Mesenchymal stem cell (in vitro differentiated cells and primary cell): ENCODE results near the gene IKZF2.
A peak's percentile ranks its signal among the peaks of the same experiment; 100 is the strongest.

Experiments
- DNase-seq: peaks from one replicate; pipeline ENCODE4 v3.0.0-alpha.2; 2013
- H2AFZ ChIP-seq: one replicate; pipeline ENCODE4 v1.6.1; 2013; ENCODE audit warnings: low read depth, mild to moderate bottlenecking, control low read depth, inconsistent platforms, low read length, moderate library complexity
- H2AK5ac ChIP-seq: 2 replicates; pipeline ENCODE4 v1.6.1; 2013; ENCODE audit warnings: low read length, moderate library complexity, mild to moderate bottlenecking, inconsistent platforms; ENCODE audit not compliant: severe bottlenecking
- H2BK120ac ChIP-seq: one replicate; pipeline ENCODE4 v1.6.1; 2013; ENCODE audit warnings: low read depth, mild to moderate bottlenecking, inconsistent platforms, low read length, moderate library complexity
- H2BK12ac ChIP-seq, 2 experiments: one replicate each; pipeline ENCODE4 v1.6.1; 2013; ENCODE audit warnings: inconsistent platforms in 2 of 2, low read length in 2 of 2, mild to moderate bottlenecking in 2 of 2, moderate library complexity in 2 of 2, control low read depth in 1 of 2
- H2BK15ac ChIP-seq: one replicate; pipeline ENCODE4 v1.6.1; 2013; ENCODE audit warnings: mild to moderate bottlenecking, low read depth, inconsistent platforms; ENCODE audit not compliant: poor library complexity, severe bottlenecking
- H2BK5ac ChIP-seq: 2 replicates; pipeline ENCODE4 v1.6.1; 2013; ENCODE audit warnings: low read depth, mild to moderate bottlenecking, low read length, control low read depth, inconsistent platforms; ENCODE audit not compliant: poor library complexity, severe bottlenecking
- H3K14ac ChIP-seq, 2 experiments: one replicate each; pipeline ENCODE4 v1.6.1; 2013; ENCODE audit warnings: inconsistent platforms in 2 of 2, low read length in 2 of 2, control low read depth in 1 of 2, mild to moderate bottlenecking in 1 of 2, moderate library complexity in 1 of 2
- H3K18ac ChIP-seq, 2 experiments: one replicate each; pipeline ENCODE4 v1.6.1; 2013; ENCODE audit warnings: inconsistent platforms in 2 of 2, low read length in 2 of 2, control low read depth in 1 of 2, low read depth in 1 of 2, mild to moderate bottlenecking in 1 of 2
- H3K23ac ChIP-seq, 2 experiments: one replicate each; pipeline ENCODE4 v1.6.1; 2013; ENCODE audit warnings: inconsistent platforms in 2 of 2, low read length in 2 of 2, mild to moderate bottlenecking in 2 of 2, moderate library complexity in 2 of 2, control low read depth in 1 of 2
- H3K27ac ChIP-seq: 2 replicates; pipeline ENCODE4 v1.5.1; 2013; ENCODE audit warnings: mild to moderate bottlenecking, moderate library complexity, low read length, control low read depth, inconsistent platforms; ENCODE audit not compliant: poor library complexity, severe bottlenecking
- H3K27me3 ChIP-seq, 2 experiments: 2 replicates each; pipeline versions ENCODE4 v1.6.1 to v1.7.0; 2013; ENCODE audit warnings: low read length in 2 of 2, mild to moderate bottlenecking in 2 of 2, moderate library complexity in 2 of 2, control low read depth in 1 of 2, inconsistent platforms in 1 of 2; ENCODE audit not compliant: control insufficient read depth in 1 of 2, insufficient read depth in 1 of 2
- H3K36me3 ChIP-seq, 2 experiments: 2 replicates each; pipeline versions ENCODE4 v1.6.1 to v1.7.0; 2013; ENCODE audit warnings: low read length in 2 of 2, control low read depth in 1 of 2, inconsistent platforms in 1 of 2, low read depth in 1 of 2, mild to moderate bottlenecking in 1 of 2; ENCODE audit not compliant: insufficient read depth in 2 of 2, control insufficient read depth in 1 of 2
- H3K4ac ChIP-seq, 2 experiments: one replicate each; pipeline ENCODE4 v1.6.1; 2013; ENCODE audit warnings: inconsistent platforms in 2 of 2, low read length in 2 of 2, mild to moderate bottlenecking in 2 of 2, moderate library complexity in 2 of 2, control low read depth in 1 of 2, low read depth in 1 of 2
- H3K4me1 ChIP-seq: 2 replicates; pipeline ENCODE4 v1.6.1; 2013; ENCODE audit warnings: low read depth, low read length, control low read depth; ENCODE audit not compliant: control insufficient read depth, insufficient read depth
- H3K4me2 ChIP-seq: 2 replicates; pipeline ENCODE4 v1.6.1; 2013; ENCODE audit warnings: low read length, mild to moderate bottlenecking, inconsistent platforms; ENCODE audit not compliant: poor library complexity, severe bottlenecking
- H3K4me3 ChIP-seq, 2 experiments: 2 replicates each; pipeline versions ENCODE4 v1.5.1 to v1.7.0; 2013; ENCODE audit warnings: low read length in 2 of 2, mild to moderate bottlenecking in 2 of 2, control low read depth in 1 of 2, low read depth in 1 of 2; ENCODE audit not compliant: insufficient read depth in 1 of 2
- H3K79me1 ChIP-seq: replicated peaks from 2 replicates; pipeline ENCODE4 v1.6.1; 2013; ENCODE audit warnings: mild to moderate bottlenecking, control low read depth, low read length, inconsistent platforms; ENCODE audit not compliant: poor library complexity, severe bottlenecking
- H3K9ac ChIP-seq: 2 replicates; pipeline ENCODE4 v1.7.0; 2013; ENCODE audit warnings: mild to moderate bottlenecking, low read length, moderate library complexity
- H3K9me3 ChIP-seq: 2 replicates; pipeline ENCODE4 v1.7.0; 2013; ENCODE audit warnings: mild to moderate bottlenecking, low read length; ENCODE audit not compliant: control insufficient read depth
- H4K8ac ChIP-seq: one replicate; pipeline ENCODE4 v1.6.1; 2013; ENCODE audit warnings: inconsistent platforms, mild to moderate bottlenecking, low read length, moderate library complexity
- H4K91ac ChIP-seq: one replicate; pipeline ENCODE4 v1.6.1; 2013; ENCODE audit warnings: mild to moderate bottlenecking, low read length, inconsistent platforms
- WGBS: methylation state at CpG from one replicate; pipeline ENCODE4 v1.1.7; 2013; ENCODE audit warnings: mixed read lengths; 5-methylcytosine and 5-hydroxymethylcytosine counted together

Gene IKZF2

DNA sequence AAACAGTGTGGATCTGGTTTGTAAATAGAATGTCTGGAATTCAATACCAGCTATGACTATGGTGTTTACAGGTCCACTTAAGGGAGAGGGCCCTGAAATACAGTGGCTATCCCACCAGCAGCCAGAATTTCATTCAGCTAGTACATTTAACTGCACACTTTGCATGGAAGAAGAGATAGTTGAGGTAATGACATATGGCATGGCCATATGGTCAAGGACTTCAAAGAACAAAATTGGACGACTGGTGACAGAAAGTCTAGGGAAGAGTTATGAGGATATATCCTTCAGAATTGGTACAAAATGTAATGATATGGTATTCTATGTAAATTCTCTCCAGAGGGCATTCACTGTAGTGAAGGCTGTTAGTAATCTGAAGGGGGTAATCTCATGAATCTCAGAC, 105.0 kb downstream of the IKZF2 start:
- H2BK120ac ChIP-seq, result no peak overlapping the region
- H2BK5ac ChIP-seq, result no peak overlapping the region
- DNase-seq, result no peak
- H3K27ac ChIP-seq, result no peak overlapping the region
- H3K18ac ChIP-seq, result no peak overlapping the region
- no peak overlapping the region for H3K9ac ChIP-seq
- H3K9me3 ChIP-seq, result no peaks in the 10 kb centered on the region
- no peak overlapping the region for H2BK15ac ChIP-seq
- no peaks in the 10 kb centered on the region for H3K27me3 ChIP-seq
- H4K8ac ChIP-seq, result no peak overlapping the region
- no peak overlapping the region for H3K4ac ChIP-seq
- no peak overlapping the region for H3K4me2 ChIP-seq
- peaks cover 2% of the 10 kb centered on the region for H3K79me1 ChIP-seq
- no peak overlapping the region for H2AK5ac ChIP-seq
- H2AFZ ChIP-seq, result no peak overlapping the region
- H3K4me1 ChIP-seq, result no peaks in the 10 kb centered on the region
- no peak overlapping the region for H3K4me3 ChIP-seq
- H3K36me3 ChIP-seq, result peaks cover 0 to 29% of the 10 kb centered on the region in 2 experiments
- 92% methylated on average over 1 of the region's 1 CpG for WGBS
- no peak overlapping the region for H3K14ac ChIP-seq
- no peak overlapping the region for H2BK12ac ChIP-seq
- H3K23ac ChIP-seq, result no peak overlapping the region
- H4K91ac ChIP-seq, result no peak overlapping the region

DNA sequence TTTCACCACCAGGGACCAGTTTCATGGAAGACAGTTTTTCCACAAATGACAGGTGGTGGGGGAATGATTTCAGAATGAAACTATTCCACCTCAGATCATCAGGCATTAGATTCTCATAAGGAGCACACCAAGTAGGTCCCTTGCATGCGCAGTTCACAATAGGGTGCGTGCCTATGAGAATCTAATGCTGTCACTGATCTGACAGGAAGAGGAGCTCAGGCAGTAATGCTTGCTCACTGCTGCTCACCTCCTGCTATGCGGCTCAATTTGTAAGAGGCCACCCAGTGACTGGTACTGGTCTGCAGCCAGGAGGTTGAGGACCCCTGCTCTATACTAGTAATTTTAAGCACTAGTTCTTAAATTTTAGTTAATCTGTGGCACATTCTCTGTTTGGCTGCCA, 107.8 kb downstream of the IKZF2 start:
- Histone ChIP-seq H2BK120ac (no peak overlapping the region), H3K23ac (no peak overlapping the region), H2BK5ac (no peak overlapping the region), H3K4ac (no peak overlapping the region), H2BK12ac (no peak overlapping the region), H3K79me1 (no peaks in the 10 kb centered on the region), H3K18ac (no peak overlapping the region), H2BK15ac (no peak overlapping the region), H3K27me3 (no peaks in the 10 kb centered on the region), H3K36me3 (peaks cover 0 to 29% of the 10 kb centered on the region in 2 experiments), H3K14ac (no peak overlapping the region), H3K4me3 (no peak overlapping the region), H4K8ac (no peak overlapping the region), H3K4me2 (no peak overlapping the region), H2AK5ac (no peak overlapping the region), H3K9me3 (no peaks in the 10 kb centered on the region), H4K91ac (no peak overlapping the region), H2AFZ (no peak overlapping the region), H3K9ac (no peak overlapping the region), H3K4me1 (no peaks in the 10 kb centered on the region), H3K27ac (no peak overlapping the region)
- DNase-seq, result no peak
- WGBS, result 98% methylated on average over 3 of the region's 3 CpGs

DNA sequence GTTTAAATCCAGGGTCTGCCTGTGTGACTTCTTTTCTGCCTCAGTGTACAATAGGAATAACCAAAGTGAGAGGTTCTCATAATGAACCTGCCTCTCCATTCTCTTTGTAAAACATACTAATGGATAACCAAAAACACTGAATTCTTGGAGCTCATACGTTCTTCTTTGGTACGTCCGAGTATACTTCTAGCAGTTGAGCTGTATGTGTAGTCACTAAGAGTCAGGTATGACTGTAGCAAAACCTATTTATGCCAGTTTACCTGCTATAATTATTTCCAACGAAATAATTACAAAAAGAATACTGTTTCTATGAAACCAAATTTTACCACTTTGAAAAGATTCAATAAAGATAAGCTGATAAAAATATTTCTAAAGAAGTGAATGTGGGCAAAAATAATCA, 109.2 kb downstream of the IKZF2 start:
- H3K4me2 ChIP-seq, result no peak overlapping the region
- H3K4me3 ChIP-seq, result no peak overlapping the region
- no peak overlapping the region for H3K9ac ChIP-seq
- no peak for DNase-seq
- H3K27me3 ChIP-seq, result no peaks in the 10 kb centered on the region
- no peaks in the 10 kb centered on the region for H3K4me1 ChIP-seq
- no peak overlapping the region for H3K14ac ChIP-seq
- no peaks in the 10 kb centered on the region for H3K79me1 ChIP-seq
- H2AFZ ChIP-seq, result no peak overlapping the region
- no peak overlapping the region for H3K18ac ChIP-seq
- H3K9me3 ChIP-seq, result no peaks in the 10 kb centered on the region
- H2BK5ac ChIP-seq, result no peak overlapping the region
- H3K36me3 ChIP-seq, result peaks cover 0 to 28% of the 10 kb centered on the region in 2 experiments
- H2BK12ac ChIP-seq, result no peak overlapping the region
- H3K23ac ChIP-seq, result no peak overlapping the region
- H2BK120ac ChIP-seq, result no peak overlapping the region
- no peak overlapping the region for H2AK5ac ChIP-seq
- WGBS, result 100% methylated on average over 3 of the region's 4 CpGs
- H3K27ac ChIP-seq, result no peak overlapping the region
- no peak overlapping the region for H4K8ac ChIP-seq
- H4K91ac ChIP-seq, result no peak overlapping the region
- H3K4ac ChIP-seq, result no peak overlapping the region
- H2BK15ac ChIP-seq, result no peak overlapping the region

DNA sequence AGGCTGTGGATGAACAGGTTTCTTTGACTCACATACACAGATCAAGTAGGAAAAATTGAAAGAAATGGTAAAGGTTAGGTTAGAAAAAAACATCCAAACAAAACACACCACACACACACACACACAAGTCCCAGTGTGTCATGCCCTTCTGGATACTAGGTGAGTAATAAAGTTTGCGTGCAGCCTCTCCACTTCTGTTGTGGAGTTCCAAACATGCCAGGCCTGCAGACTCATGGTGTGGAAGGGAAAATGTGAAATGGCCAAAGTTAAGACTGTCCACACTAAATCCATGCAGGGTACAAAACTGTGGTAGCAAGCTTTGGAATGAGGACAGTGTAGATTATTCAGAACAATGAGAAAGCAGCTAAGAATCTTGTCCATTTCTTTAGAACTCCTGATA, 114.6 kb downstream of the IKZF2 start:
- no peaks in the 10 kb centered on the region for H3K79me1 ChIP-seq
- no peak overlapping the region for H3K18ac ChIP-seq
- no peak overlapping the region for H2BK5ac ChIP-seq
- H2AFZ ChIP-seq, result no peak overlapping the region
- no peak overlapping the region for H3K9ac ChIP-seq
- no peak overlapping the region for H3K4ac ChIP-seq
- H2BK15ac ChIP-seq, result no peak overlapping the region
- H3K27me3 ChIP-seq, result no peaks in the 10 kb centered on the region
- H3K4me2 ChIP-seq, result no peak overlapping the region
- H3K4me3 ChIP-seq, result no peak overlapping the region
- H2BK120ac ChIP-seq, result no peak overlapping the region
- no peak overlapping the region for H3K27ac ChIP-seq
- peak; percentile 67 for DNase-seq
- no peak overlapping the region for H4K8ac ChIP-seq
- no peak overlapping the region for H3K14ac ChIP-seq
- 58% methylated on average over 1 of the region's 1 CpG for WGBS
- H3K36me3 ChIP-seq, result no peaks in the 10 kb centered on the region
- H2BK12ac ChIP-seq, result no peak overlapping the region
- H3K9me3 ChIP-seq, result no peaks in the 10 kb centered on the region
- H4K91ac ChIP-seq, result no peak overlapping the region
- no peak overlapping the region for H3K23ac ChIP-seq
- no peak overlapping the region for H2AK5ac ChIP-seq
- no peaks in the 10 kb centered on the region for H3K4me1 ChIP-seq
